ENCODE results near the gene TMEM151B. TPM values are rescaled to one million over a fixed set of nuclear protein-coding genes. Genes with fewer than 3 reads are reported as not detected.

The TMEM151B gene
- total RNA-seq, 1 experiment from 2014 or later = not detected

DNA sequence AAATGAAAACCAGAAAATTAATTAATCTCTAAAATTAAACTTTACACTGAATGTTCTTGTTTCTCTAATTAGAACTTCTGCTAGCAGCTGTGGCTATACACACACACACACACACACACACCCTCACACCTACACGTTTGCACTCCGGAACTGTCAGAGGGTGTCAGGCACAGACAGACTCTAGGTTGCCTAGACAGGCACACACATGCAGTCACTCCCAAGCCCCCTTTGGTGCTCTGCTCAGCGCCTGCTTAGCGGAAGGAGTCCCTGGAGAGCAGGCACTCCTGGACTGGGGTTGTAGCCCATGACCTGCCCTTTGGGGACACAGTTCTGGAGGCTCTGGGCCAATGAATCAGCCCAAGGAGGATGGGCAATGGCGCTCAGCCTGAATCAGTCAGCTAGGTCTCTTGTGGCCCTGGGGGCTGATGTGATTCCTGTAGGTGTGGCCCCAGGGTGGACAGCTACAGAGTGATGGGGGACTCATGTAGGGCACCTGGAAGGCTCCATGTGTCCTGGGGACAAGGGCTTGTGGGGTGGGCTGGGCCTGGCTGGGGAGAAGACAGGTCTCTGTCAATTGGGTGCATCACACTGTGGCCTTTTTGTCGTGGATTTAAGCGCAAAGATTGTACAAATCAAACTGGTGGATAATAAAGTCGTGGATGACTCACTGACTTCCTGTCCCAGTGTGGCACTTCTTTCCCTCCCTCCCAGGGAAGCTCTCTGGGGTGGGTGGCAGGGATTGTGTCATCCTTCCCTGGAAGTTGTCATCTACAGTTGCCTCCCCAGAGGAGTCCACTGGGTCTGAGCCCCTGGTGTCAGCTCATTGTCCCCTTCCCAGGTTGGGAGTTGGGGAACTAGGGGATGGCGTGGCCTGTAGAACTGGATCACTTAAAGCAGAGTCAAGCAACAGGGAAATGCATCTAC, 8.8 kb downstream of the TMEM151B start:
- H3K9me3 ChIP-seq = no peaks in the 10 kb centered on the region
- intact Hi-C loops (cut with micrococcal nuclease; ENCODE audit: unreplicated experiment) = no loop called here
- no peaks in the 10 kb centered on the region for H3K4me1 Mint-ChIP-seq (ENCODE audit: low read depth, unreplicated experiment)
- no peaks in the 10 kb centered on the region for H3K9me3 Mint-ChIP-seq (ENCODE audit: unreplicated experiment)
- H3K4me3 Mint-ChIP-seq (ENCODE audit: unreplicated experiment) = no peak overlapping the region
- ChIA-PET POLR2A (no interaction called here), CTCF (no interaction called here)
- H3K36me3 ChIP-seq (ENCODE audit: control insufficient read depth, insufficient read depth, low read length) = no peaks in the 10 kb centered on the region
- no peaks in the 10 kb centered on the region for H3K36me3 Mint-ChIP-seq (ENCODE audit: insufficient read depth, unreplicated experiment)
- no peak for DNase-seq
- H3K27me3 ChIP-seq (replicated peaks; ENCODE audit: control insufficient read depth, insufficient read depth, low read length) = 0 out of 2 replicates have a peak, but pooled peaks cover 1% of the 10 kb centered on the region
- peaks cover 32% of the 10 kb centered on the region for H3K27me3 Mint-ChIP-seq (ENCODE audit: insufficient read depth, unreplicated experiment)
- H3K4me3 ChIP-seq (ENCODE audit: low read depth, low read length) = no peak overlapping the region
- H3K27ac Mint-ChIP-seq (ENCODE audit: unreplicated experiment) = no peak overlapping the region
- H3K4me1 ChIP-seq = no peaks in the 10 kb centered on the region
- TF ChIP-seq, protein P1, sequence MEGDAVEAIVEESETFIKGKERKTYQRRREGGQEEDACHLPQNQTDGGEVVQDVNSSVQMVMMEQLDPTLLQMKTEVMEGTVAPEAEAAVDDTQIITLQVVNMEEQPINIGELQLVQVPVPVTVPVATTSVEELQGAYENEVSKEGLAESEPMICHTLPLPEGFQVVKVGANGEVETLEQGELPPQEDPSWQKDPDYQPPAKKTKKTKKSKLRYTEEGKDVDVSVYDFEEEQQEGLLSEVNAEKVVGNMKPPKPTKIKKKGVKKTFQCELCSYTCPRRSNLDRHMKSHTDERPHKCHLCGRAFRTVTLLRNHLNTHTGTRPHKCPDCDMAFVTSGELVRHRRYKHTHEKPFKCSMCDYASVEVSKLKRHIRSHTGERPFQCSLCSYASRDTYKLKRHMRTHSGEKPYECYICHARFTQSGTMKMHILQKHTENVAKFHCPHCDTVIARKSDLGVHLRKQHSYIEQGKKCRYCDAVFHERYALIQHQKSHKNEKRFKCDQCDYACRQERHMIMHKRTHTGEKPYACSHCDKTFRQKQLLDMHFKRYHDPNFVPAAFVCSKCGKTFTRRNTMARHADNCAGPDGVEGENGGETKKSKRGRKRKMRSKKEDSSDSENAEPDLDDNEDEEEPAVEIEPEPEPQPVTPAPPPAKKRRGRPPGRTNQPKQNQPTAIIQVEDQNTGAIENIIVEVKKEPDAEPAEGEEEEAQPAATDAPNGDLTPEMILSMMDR (IDR thresholded peaks at IDR 0.05; ENCODE audit: insufficient read depth in 1 of 2, low read depth in 1 of 2, low read length in 1 of 2, severe bottlenecking in 1 of 2, unreplicated experiment in 1 of 2) = no peak
- BruUV-seq (replicated peaks) = no TSS peak

DNA sequence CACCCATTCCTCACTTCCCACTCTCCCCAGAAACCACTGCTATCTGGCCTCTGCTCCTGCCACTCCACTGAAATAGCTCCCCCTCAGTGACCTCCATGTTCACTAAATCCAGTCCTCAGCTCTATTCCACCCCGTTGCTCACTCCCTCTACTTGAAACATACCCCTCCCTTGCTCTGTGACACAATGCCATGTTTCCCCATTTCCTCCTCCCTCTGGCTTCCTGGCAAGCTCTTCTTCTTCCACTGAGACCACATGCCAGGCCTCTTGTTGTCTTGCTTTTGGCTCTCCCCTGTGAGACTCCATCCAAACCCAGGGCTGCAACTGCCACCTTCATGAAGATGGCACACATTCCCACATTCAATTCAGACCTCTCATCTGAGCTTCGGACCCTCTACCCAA, 13.9 kb downstream of the TMEM151B start:
- ChIA-PET CTCF (interaction anchor here (0.8 kb wide), 1 partner anchor 29 kb away, joined by 4 read pairs; the partner anchor contains the start of gene AARS2), POLR2A (no interaction called here)
- no peaks in the 10 kb centered on the region for H3K4me1 Mint-ChIP-seq (ENCODE audit: low read depth, unreplicated experiment)
- TF ChIP-seq, protein P1 (IDR thresholded peaks at IDR 0.05; ENCODE audit: insufficient read depth in 1 of 2, low read depth in 1 of 2, low read length in 1 of 2, severe bottlenecking in 1 of 2, unreplicated experiment in 1 of 2) = no peak
- no TSS peak for BruUV-seq (replicated peaks)
- Histone ChIP-seq H3K36me3 (ENCODE audit: control insufficient read depth, insufficient read depth, low read length) (no peaks in the 10 kb centered on the region), H3K9me3 (no peaks in the 10 kb centered on the region), H3K27me3 (replicated peaks; ENCODE audit: control insufficient read depth, insufficient read depth, low read length) (0 out of 2 replicates have a peak, but pooled peaks cover 1% of the 10 kb centered on the region), H3K4me1 (no peaks in the 10 kb centered on the region), H3K4me3 (ENCODE audit: low read depth, low read length) (no peak overlapping the region)
- no peaks in the 10 kb centered on the region for H3K9me3 Mint-ChIP-seq (ENCODE audit: unreplicated experiment)
- H3K4me3 Mint-ChIP-seq (ENCODE audit: unreplicated experiment) = no peak overlapping the region
- no peak for DNase-seq
- peaks cover 38% of the 10 kb centered on the region for H3K27me3 Mint-ChIP-seq (ENCODE audit: insufficient read depth, unreplicated experiment)
- H3K36me3 Mint-ChIP-seq (ENCODE audit: insufficient read depth, unreplicated experiment) = no peaks in the 10 kb centered on the region
- no peak overlapping the region for H3K27ac Mint-ChIP-seq (ENCODE audit: unreplicated experiment)
- intact Hi-C loops (cut with micrococcal nuclease; ENCODE audit: unreplicated experiment) = no loop called here

DNA sequence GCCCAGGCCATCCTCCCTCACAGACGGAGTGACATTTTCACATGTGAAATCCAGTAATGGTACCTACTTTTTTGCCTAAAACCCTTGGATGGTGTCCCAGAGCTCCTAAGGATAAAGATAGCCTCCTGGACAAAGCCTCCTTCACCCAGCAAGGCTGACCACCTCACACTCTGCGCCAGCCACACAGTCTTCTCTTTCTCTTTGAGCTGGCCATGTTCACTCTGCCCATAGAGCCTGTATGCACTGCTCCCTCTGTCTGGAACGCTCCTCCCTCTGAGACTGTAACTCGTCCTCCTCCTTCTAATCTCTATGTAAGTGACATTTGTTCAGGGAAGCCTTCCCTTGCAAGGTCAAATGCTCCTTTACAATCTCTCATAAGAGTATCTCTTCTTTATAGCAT, 14.6 kb downstream of the TMEM151B start:
- no peaks in the 10 kb centered on the region for H3K9me3 Mint-ChIP-seq (ENCODE audit: unreplicated experiment)
- CTCF ChIA-PET = no interaction called here
- intact Hi-C loops (cut with micrococcal nuclease; ENCODE audit: unreplicated experiment) = no loop called here

More for the DNA sequence above, 14.6 kb downstream of the TMEM151B start:
- no TSS peak for BruUV-seq (replicated peaks)
- H3K4me1 ChIP-seq = no peaks in the 10 kb centered on the region
- TF ChIP-seq, protein P1 (IDR thresholded peaks at IDR 0.05; ENCODE audit: insufficient read depth in 1 of 2, low read depth in 1 of 2, low read length in 1 of 2, severe bottlenecking in 1 of 2, unreplicated experiment in 1 of 2) = no peak
- H3K27me3 Mint-ChIP-seq (ENCODE audit: insufficient read depth, unreplicated experiment) = peaks cover 40% of the 10 kb centered on the region
- H3K9me3 ChIP-seq = no peaks in the 10 kb centered on the region
- POLR2A ChIA-PET = interaction anchor here (0.5 kb wide), 1 partner anchor 12 kb away, joined by 3 read pairs; no protein-coding TSS in a partner anchor
- H3K36me3 ChIP-seq (ENCODE audit: control insufficient read depth, insufficient read depth, low read length) = no peaks in the 10 kb centered on the region
- H3K4me3 Mint-ChIP-seq (ENCODE audit: unreplicated experiment) = no peak overlapping the region
- no peaks in the 10 kb centered on the region for H3K4me1 Mint-ChIP-seq (ENCODE audit: low read depth, unreplicated experiment)
- H3K27ac Mint-ChIP-seq (ENCODE audit: unreplicated experiment) = no peak overlapping the region
- DNase-seq = no peak
- H3K36me3 Mint-ChIP-seq (ENCODE audit: insufficient read depth, unreplicated experiment) = no peaks in the 10 kb centered on the region
- H3K27me3 ChIP-seq (replicated peaks; ENCODE audit: control insufficient read depth, insufficient read depth, low read length) = 0 out of 2 replicates have a peak, but pooled peaks cover 1% of the 10 kb centered on the region
- no peak overlapping the region for H3K4me3 ChIP-seq (ENCODE audit: low read depth, low read length)
